Neural progenitor cell (in vitro differentiated cells): ENCODE measurements around the gene SOD2.

Experiments
- CTCF ChIP-seq: fragments of 200-600 bp; sonication (generic); IDR thresholded peaks from 2 replicates; pipeline ENCODE4 v1.5.1; 2017; ENCODE audit warnings: antibody characterized with exemption, mild to moderate bottlenecking
- EZH2 ChIP-seq: fragments of 200-600 bp; sonication (generic); IDR thresholded peaks from 2 replicates; pipeline ENCODE4 v1.6.1; 2017; ENCODE audit warnings: antibody characterized with exemption, mild to moderate bottlenecking, moderate library complexity

GRCh38 chr6:159676890-159677505 lies 16.0 kb downstream of the SOD2 start:
- TF ChIP-seq CTCF, result no peak
- TF ChIP-seq EZH2, result no peak
